Stimulated activated naive B cell treated with anti-CD40 and anti-IgM and Interleukin-4, amounts not matched to agents 10 μg/mL and 1 μg/mL and 100 μg/mL, for 72 hours (primary cell): ENCODE measurements around the gene SFRP2.

Source experiments
- ATAC-seq, 2 donors: fragments of 150-1000 bp; cut with Tn5 transposase; replicated peaks; 2 replicates each; pipeline ENCODE4 v1.10.0; 2021; ENCODE audit warnings: moderate library complexity in 1 of 2
- DNase-seq: peaks from one replicate; pipeline ENCODE4 v3.0.0; 2021
- H3K27ac Mint-ChIP-seq: one replicate; pipeline ENCODE4 v1.8.0; 2022; ENCODE audit warnings: mild to moderate bottlenecking, mixed read lengths
- H3K27me3 Mint-ChIP-seq, 2 donors: one replicate each; pipeline ENCODE4 v1.8.0; 2022; ENCODE audit warnings: mixed read lengths in 2 of 2
- H3K36me3 Mint-ChIP-seq, 2 donors: one replicate each; pipeline ENCODE4 v1.8.0; 2022; ENCODE audit warnings: mixed read lengths in 2 of 2, mild to moderate bottlenecking in 1 of 2
- H3K4me1 Mint-ChIP-seq, 2 donors: one replicate each; pipeline ENCODE4 v1.8.0; 2022; ENCODE audit warnings: mixed read lengths in 2 of 2, mild to moderate bottlenecking in 1 of 2
- H3K4me3 Mint-ChIP-seq, 2 donors: one replicate each; pipeline ENCODE4 v1.8.0; 2022; ENCODE audit warnings: mild to moderate bottlenecking in 2 of 2, mixed read lengths in 2 of 2, moderate library complexity in 1 of 2
- H3K9me3 Mint-ChIP-seq, 2 donors: one replicate each; pipeline ENCODE4 v1.8.0; 2022; ENCODE audit warnings: mixed read lengths in 2 of 2, mild to moderate bottlenecking in 1 of 2

The SFRP2 gene, protein sequence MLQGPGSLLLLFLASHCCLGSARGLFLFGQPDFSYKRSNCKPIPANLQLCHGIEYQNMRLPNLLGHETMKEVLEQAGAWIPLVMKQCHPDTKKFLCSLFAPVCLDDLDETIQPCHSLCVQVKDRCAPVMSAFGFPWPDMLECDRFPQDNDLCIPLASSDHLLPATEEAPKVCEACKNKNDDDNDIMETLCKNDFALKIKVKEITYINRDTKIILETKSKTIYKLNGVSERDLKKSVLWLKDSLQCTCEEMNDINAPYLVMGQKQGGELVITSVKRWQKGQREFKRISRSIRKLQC

DNA sequence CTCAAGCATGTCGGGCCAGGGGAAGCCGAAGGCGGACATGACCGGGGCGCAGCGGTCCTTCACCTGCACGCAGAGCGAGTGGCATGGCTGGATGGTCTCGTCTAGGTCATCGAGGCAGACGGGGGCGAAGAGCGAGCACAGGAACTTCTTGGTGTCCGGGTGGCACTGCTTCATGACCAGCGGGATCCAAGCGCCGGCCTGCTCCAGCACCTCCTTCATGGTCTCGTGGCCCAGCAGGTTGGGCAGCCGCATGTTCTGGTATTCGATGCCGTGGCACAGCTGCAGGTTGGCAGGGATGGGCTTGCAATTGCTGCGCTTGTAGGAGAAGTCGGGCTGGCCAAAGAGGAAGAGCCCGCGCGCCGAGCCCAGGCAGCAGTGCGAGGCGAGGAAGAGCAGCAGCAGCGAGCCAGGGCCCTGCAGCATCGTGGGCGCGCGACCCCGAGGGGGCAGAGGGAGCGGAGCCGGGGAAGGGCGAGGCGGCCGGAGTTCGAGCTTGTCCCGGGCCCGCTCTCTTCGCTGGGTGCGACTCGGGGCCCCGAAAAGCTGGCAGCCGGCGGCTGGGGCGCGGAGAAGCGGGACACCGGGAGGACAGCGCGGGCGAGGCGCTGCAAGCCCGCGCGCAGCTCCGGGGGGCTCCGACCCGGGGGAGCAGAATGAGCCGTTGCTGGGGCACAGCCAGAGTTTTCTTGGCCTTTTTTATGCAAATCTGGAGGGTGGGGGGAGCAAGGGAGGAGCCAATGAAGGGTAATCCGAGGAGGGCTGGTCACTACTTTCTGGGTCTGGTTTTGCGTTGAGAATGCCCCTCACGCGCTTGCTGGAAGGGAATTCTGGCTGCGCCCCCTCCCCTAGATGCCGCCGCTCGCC is at the start of gene SFRP2:
Gene SFRP2, minus strand, starts transcription at position 671 of the 864 bp plus-strand sequence. Its CDS starts 248 bp downstream, at position 423.
- H3K27me3 Mint-ChIP-seq = peaks cover 59 to 98% of the 10 kb centered on the region in 2 donors
- H3K27ac Mint-ChIP-seq = peak within 1 kb of the TSS; percentile 81
- DNase-seq (no peak), ATAC-seq (no peak)
- peaks cover 1 to 3% of the 10 kb centered on the region in 2 donors for H3K36me3 Mint-ChIP-seq
- H3K9me3 Mint-ChIP-seq = no peaks in the 10 kb centered on the region
- H3K4me3 Mint-ChIP-seq = peak within 1 kb of the TSS; percentile 82 to 93
- H3K4me1 Mint-ChIP-seq = peaks cover 32 to 56% of the 10 kb centered on the region in 2 donors

DNA sequence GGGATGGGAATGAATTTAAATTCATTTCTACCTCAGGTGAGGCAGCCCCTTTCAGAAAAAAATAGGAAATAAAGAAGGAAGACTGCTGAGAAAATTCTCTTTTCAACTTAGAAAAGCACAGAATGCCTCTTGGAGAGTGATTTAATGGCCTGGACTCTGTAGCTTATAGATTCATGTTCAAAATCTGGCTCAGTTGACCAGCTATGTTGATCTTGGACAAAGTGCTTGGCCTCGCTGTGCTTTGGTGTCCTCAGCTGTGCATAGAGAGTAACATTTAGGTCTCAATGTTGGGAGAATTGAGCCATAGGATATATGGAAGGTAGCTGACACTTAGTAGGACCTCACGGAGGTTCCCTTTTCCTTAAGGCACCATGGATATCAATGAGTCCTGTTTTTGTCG is 49.7 kb upstream of the SFRP2 start:
- Mint-ChIP-seq H3K4me3 (no peak overlapping the region), H3K36me3 (no peaks in the 10 kb centered on the region), H3K27me3 (peaks cover 0 to 2% of the 10 kb centered on the region in 2 donors), H3K9me3 (no peaks in the 10 kb centered on the region), H3K4me1 (no peaks in the 10 kb centered on the region), H3K27ac (no peak overlapping the region)
- DNase-seq (no peak), ATAC-seq (no peak)

DNA sequence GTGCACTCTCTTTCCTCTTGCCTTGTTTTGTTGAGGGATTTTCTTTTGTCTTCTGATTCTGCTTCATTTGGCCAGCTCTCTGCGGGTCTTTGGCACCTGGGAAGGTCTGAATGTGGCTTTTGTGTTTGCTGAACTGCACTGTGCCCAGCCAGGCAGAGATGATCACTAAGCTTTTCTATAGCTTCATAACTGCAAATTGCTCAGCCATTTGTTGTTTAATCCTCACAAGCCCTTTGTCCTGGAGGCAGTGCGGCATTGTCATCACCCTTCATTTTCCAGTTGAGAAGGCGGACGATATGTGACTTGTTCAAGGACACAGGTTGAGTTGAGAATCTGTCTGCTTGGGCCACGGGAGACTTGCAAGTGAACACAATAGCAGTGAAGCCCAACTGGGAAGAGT is 46.0 kb upstream of the SFRP2 start:
- H3K27me3 Mint-ChIP-seq = peaks cover 10% of the 10 kb centered on the region in 2 donors
- no peaks in the 10 kb centered on the region for H3K4me1 Mint-ChIP-seq
- DNase-seq (no peak), ATAC-seq (no peak)
- no peaks in the 10 kb centered on the region for H3K36me3 Mint-ChIP-seq
- H3K27ac Mint-ChIP-seq = no peak overlapping the region
- no peak overlapping the region for H3K4me3 Mint-ChIP-seq
- H3K9me3 Mint-ChIP-seq = no peaks in the 10 kb centered on the region

DNA sequence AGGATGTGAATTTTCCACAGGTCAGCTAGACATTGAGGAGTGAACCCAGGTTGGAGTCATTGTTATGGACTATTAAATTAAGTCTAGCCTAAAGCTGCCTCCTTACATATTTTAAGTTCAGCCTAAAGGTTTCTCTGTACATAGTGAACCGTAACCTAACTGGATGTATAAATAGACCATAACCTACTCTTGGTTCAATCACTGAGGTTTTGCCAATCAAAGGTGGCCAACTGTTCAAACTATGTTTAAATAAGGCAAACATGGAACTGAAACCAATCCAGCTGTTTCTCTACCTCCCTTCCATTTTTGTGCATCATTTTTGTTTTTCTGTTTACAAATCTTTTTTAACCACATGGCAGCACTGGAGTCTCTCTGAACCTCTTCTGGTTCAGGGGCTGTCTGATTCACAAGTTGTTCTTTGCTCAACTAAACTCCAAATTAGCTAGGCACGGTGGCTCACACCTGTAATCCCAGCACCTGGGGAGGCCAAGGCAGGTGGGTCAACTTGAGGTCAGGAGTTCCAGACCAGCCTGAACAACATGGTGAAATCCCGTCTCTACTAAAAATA is 43.9 kb upstream of the SFRP2 start:
- Mint-ChIP-seq H3K36me3 (no peaks in the 10 kb centered on the region), H3K4me3 (no peak overlapping the region), H3K27me3 (peaks cover 18% of the 10 kb centered on the region in 2 donors), H3K9me3 (no peaks in the 10 kb centered on the region), H3K27ac (no peak overlapping the region), H3K4me1 (no peaks in the 10 kb centered on the region)
- DNase-seq (no peak), ATAC-seq (no peak)

DNA sequence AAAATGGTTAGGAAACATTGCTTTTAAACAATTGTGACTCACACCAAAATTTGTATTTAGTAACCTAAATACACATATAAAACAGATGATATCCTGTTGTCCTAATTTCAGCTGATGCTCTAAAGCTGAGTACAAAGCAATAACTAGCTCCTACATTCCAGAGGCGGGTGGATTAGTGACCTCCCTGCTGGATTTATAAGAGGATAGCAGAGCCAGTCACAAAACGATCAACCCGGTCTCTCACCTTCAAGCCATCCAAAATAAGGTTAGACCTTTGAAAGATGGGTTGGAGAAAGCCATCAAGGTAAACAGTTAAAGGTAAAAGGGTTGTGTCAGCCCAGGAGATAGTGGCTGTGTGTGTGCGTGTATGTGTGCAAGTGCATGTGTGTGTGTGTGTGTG is 43.2 kb upstream of the SFRP2 start:
- DNase-seq (no peak), ATAC-seq (no peak)
- H3K4me3 Mint-ChIP-seq = no peak overlapping the region
- no peak overlapping the region for H3K27ac Mint-ChIP-seq
- H3K9me3 Mint-ChIP-seq = no peaks in the 10 kb centered on the region
- H3K27me3 Mint-ChIP-seq = peaks cover 18 to 23% of the 10 kb centered on the region in 2 donors
- no peaks in the 10 kb centered on the region for H3K4me1 Mint-ChIP-seq
- no peaks in the 10 kb centered on the region for H3K36me3 Mint-ChIP-seq

DNA sequence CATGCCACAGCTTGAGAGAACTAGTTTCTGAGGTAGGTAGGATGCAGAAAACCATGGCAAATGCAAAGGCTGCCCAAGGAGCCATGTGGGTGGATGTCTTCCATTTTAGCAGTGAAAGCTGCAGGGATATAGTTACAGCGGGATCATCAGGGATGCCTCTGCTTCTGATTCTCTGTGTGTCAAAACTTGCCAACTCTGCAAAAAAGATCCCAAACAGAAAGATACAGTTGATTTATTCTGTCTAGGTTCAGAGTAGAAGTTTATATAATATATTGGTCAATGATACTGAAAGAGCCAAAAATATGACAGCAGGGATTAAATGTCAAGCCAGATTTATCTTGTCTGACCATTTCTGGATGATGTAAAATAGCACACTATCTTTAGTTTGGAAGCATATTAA is 42.4 kb upstream of the SFRP2 start:
- no peaks in the 10 kb centered on the region for H3K36me3 Mint-ChIP-seq
- peaks cover 18 to 30% of the 10 kb centered on the region in 2 donors for H3K27me3 Mint-ChIP-seq
- H3K4me1 Mint-ChIP-seq = no peaks in the 10 kb centered on the region
- DNase-seq (no peak), ATAC-seq (no peak)
- no peak overlapping the region for H3K27ac Mint-ChIP-seq
- H3K9me3 Mint-ChIP-seq = peaks cover 0 to 4% of the 10 kb centered on the region in 2 donors
- no peak overlapping the region for H3K4me3 Mint-ChIP-seq

DNA sequence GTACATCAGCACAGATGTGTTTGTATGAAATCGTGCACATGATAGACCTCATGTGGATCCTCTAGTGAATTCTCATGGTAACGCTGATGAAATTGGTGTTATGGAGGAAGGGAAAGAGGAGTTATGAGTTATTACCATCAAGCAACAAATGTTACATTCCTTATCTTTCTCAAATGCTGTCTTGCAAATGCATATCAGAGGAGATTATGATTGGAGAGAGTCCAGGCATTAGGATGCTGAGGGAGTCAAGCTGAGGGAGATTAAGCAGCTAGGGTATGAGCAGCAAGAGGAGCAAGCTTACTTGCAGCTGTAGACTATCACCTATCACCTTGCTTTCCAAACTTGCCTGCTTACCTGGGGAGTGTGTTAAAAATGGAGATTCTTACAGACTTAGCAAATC is 36.8 kb upstream of the SFRP2 start:
- no peak for ATAC-seq

DNA sequence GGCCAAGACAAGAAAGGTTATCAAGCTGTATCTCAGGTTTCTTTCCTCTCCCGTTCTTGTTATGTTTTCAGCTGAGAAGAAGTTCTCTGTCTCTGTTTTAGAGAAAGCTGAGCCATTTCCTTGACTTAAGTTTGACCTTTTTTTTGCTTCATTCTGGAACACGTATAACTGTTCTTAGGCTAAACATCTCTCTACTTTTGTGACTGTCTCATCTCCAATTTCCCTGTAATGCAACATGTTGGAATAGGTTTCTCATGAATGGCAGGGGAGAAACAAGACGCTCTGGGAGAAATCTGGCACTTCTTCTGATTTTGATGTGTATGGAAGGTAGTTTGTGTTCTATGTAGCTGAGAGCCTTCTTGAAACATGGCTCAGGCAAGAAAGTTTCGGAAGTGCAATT is 36.2 kb upstream of the SFRP2 start:
- ATAC-seq (no peak), DNase-seq (no peak)
- Mint-ChIP-seq H3K4me3 (no peak overlapping the region), H3K4me1 (no peaks in the 10 kb centered on the region), H3K36me3 (peaks cover 0 to 2% of the 10 kb centered on the region in 2 donors), H3K27ac (no peak overlapping the region), H3K9me3 (peaks cover 0 to 8% of the 10 kb centered on the region in 2 donors), H3K27me3 (peaks cover 21 to 39% of the 10 kb centered on the region in 2 donors)

More for the DNA sequence above, 36.8 kb upstream of the SFRP2 start:
- Mint-ChIP-seq H3K36me3 (peaks cover 0 to 2% of the 10 kb centered on the region in 2 donors), H3K27me3 (peaks cover 23 to 44% of the 10 kb centered on the region in 2 donors), H3K4me1 (no peaks in the 10 kb centered on the region), H3K4me3 (no peak overlapping the region), H3K9me3 (peaks cover 0 to 6% of the 10 kb centered on the region in 2 donors), H3K27ac (no peak overlapping the region)
- DNase-seq = no peak

DNA sequence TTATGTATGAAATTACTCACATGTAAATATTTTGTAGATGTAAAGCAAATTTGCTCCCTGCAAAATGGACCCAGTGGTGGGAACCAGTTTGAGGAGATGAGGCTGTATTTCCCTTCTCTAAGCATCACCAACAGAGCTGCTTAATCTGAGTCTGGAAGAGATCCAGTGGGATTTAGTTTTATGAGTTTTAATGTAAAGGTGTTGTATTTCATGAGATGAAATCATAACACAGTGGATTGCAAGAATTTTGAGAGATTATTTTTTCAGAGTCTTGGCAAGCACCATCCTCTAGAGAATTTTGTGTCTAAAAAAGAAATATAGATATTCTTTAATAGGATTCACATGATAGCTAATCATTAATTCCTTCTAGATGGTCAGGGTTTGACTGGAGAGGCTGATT is 35.6 kb upstream of the SFRP2 start:
- peaks cover 5 to 11% of the 10 kb centered on the region in 2 donors for H3K9me3 Mint-ChIP-seq
- peaks cover 20 to 42% of the 10 kb centered on the region in 2 donors for H3K27me3 Mint-ChIP-seq
- H3K36me3 Mint-ChIP-seq = peaks cover 0 to 4% of the 10 kb centered on the region in 2 donors
- no peak for ATAC-seq
- DNase-seq = no peak
- no peak overlapping the region for H3K4me3 Mint-ChIP-seq
- H3K4me1 Mint-ChIP-seq = no peaks in the 10 kb centered on the region
- H3K27ac Mint-ChIP-seq = no peak overlapping the region

DNA sequence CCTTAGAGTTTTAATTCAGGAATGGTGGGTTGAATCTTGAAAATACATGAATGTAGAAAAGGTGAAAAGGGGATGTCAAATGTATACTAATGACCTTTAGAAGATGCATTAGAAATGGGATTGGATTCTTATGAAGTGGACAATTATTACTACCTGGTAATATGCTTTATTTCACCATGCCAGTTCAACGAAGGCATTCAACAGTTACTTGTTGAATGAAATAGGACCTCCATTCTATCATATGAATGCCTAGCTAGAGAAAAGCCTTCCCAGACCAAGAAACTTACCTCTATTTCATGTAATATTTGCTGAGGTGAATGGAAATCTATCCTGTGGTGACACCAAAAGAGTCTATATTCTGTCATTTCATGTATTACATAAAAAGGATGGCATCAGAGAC is 34.6 kb upstream of the SFRP2 start:
- no peak overlapping the region for H3K4me3 Mint-ChIP-seq
- peaks cover 22 to 47% of the 10 kb centered on the region in 2 donors for H3K27me3 Mint-ChIP-seq
- DNase-seq (no peak), ATAC-seq (no peak)
- H3K27ac Mint-ChIP-seq = no peak overlapping the region
- peaks cover 8 to 11% of the 10 kb centered on the region in 2 donors for H3K9me3 Mint-ChIP-seq
- H3K4me1 Mint-ChIP-seq = no peaks in the 10 kb centered on the region
- peaks cover 0 to 4% of the 10 kb centered on the region in 2 donors for H3K36me3 Mint-ChIP-seq

DNA sequence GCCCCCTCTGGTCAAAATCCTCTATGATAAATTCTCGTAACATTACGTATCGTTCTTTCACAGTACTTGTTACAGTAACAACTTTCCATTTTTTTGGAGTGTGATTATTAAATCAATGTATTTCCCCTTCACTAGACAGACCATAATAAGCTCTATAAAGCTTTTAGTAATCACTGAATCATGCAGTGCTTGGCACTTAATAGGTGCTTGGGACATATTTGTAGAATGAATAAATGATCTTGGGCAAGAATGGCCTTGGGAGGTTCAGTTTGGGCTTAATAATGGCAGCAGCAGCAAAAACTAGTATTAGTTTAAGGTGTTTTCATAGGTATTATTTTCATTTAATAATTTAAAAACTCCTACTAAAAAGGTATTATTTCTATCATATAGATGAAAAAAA is 33.4 kb upstream of the SFRP2 start:
- H3K36me3 Mint-ChIP-seq = peaks cover 0 to 4% of the 10 kb centered on the region in 2 donors
- peaks cover 28 to 52% of the 10 kb centered on the region in 2 donors for H3K27me3 Mint-ChIP-seq
- no peak for DNase-seq
- no peak overlapping the region for H3K27ac Mint-ChIP-seq
- peaks cover 8 to 11% of the 10 kb centered on the region in 2 donors for H3K9me3 Mint-ChIP-seq
- H3K4me3 Mint-ChIP-seq = no peak overlapping the region
- H3K4me1 Mint-ChIP-seq = no peaks in the 10 kb centered on the region
- ATAC-seq = no peak

DNA sequence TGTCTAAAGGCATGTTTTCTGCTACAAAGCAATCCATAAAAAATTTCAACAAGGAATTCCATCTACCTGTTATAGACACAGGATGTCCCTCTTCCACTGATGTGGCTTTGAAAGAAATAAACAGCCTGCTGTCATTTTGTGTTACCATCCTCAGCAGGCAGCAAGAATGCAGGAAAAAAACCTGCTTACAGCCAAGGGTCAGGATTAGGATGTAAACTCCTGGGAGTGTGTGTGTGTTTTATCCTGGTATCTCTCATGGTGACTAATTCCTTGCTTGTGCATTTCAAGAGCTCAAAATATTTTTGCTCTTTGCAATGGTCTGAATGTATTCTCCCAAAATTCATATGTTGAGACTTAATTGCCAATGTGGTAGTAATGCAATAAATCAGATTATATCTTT is 28.6 kb upstream of the SFRP2 start:
- ATAC-seq (no peak), DNase-seq (no peak)
- Mint-ChIP-seq H3K9me3 (peaks cover 8% of the 10 kb centered on the region in 2 donors), H3K27ac (no peak overlapping the region), H3K36me3 (peaks cover 0 to 4% of the 10 kb centered on the region in 2 donors), H3K4me1 (no peaks in the 10 kb centered on the region), H3K27me3 (peaks cover 33 to 47% of the 10 kb centered on the region in 2 donors), H3K4me3 (no peak overlapping the region)

DNA sequence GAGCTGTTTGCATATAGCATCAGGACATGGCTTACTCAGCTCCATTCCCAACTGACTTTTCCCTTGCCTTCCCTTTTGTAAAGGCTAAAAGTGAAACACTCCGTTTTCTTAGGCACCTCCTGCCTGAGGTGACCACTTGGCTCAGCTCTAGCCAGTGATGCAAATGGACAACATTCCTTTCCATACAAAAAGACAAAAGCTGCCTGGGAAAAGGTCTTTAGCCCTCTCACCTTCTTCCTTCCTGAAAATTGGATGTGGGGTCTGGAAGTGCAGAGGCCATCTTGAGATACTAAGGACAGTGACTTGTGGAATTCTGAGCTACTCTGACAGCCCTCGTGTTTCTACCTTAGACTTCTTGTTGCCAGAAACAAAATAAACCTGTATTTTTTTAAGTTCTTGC is 27.7 kb upstream of the SFRP2 start:
- no peak overlapping the region for H3K27ac Mint-ChIP-seq
- H3K36me3 Mint-ChIP-seq = peaks cover 0 to 4% of the 10 kb centered on the region in 2 donors
- H3K4me3 Mint-ChIP-seq = no peak overlapping the region
- DNase-seq = no peak
- H3K27me3 Mint-ChIP-seq = peaks cover 29 to 41% of the 10 kb centered on the region in 2 donors
- no peak for ATAC-seq
- peaks cover 6 to 8% of the 10 kb centered on the region in 2 donors for H3K9me3 Mint-ChIP-seq
- H3K4me1 Mint-ChIP-seq = no peaks in the 10 kb centered on the region

DNA sequence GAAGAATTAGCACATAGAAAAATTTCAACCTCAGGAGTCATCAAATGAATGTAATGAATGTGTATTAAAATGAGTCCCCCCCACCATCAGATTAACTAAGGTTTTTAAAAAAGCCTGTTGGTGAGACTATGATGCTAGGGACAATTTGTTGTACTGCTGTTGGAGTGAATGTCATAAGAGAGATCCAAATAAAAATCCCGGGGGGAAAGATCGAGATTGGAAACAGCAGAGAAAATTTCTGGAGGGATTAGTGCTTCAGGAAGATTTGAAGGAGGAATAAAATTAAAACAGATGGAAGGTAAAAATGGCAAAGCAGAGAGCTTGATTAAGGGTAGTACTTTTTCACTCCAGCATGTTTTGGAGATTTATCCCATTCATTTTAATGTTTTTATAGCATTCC is 25.9 kb upstream of the SFRP2 start:
- Mint-ChIP-seq H3K4me1 (peaks cover 1 to 6% of the 10 kb centered on the region in 2 donors), H3K27me3 (peaks cover 29 to 38% of the 10 kb centered on the region in 2 donors), H3K9me3 (peaks cover 1 to 6% of the 10 kb centered on the region in 2 donors), H3K27ac (no peak overlapping the region), H3K4me3 (no peak overlapping the region), H3K36me3 (peaks cover 0 to 1% of the 10 kb centered on the region in 2 donors)
- DNase-seq = no peak
- no peak for ATAC-seq
